SK-N-SH (cell line): Measurements from ENCODE around the gene MADD. TPM values are rescaled to one million over a fixed set of nuclear protein-coding genes. Genes with fewer than 3 reads are reported as not detected.

ENCODE experiments used
- CTCF ChIA-PET: fragments of 300-600, 350-600 bp; formaldehyde crosslinking; extraction: SDS; loops from one replicate; lab custom pipeline; 2021; lab: Yijun Ruan, JAX
- POLR2A ChIA-PET: fragments of 350-600 bp; sonication (Branson Sonifier 250); formaldehyde crosslinking; extraction: SDS; loops from one replicate; lab custom pipeline; 2020; ENCODE audit warnings: antibody characterized with exemption, inconsistent platforms; lab: Yijun Ruan, JAX
- DNase-seq: peaks from one replicate; pipeline ENCODE4 v3.0.0; 2012
- H2AFZ ChIP-seq: fragments of 200-600 bp; sonication (generic); 2 replicates; pipeline ENCODE4 v1.8.1; 2016; ENCODE audit warnings: antibody characterized with exemption, mild to moderate bottlenecking, low read depth
- H3F3A ChIP-seq: fragments of 200-600 bp; sonication (generic); replicated peaks from 2 replicates; pipeline ENCODE3; 2016; ENCODE audit warnings: antibody characterized with exemption, mild to moderate bottlenecking; ENCODE audit not compliant: insufficient read depth
- H3K27ac ChIP-seq, 2 experiments: fragments of 200-500 bp in 1 of 2; fragments of 200-600 bp in 1 of 2; sonication (Bioruptor generic) in 1 of 2; sonication (generic), shearing (Covaris generic) in 1 of 2; 2 replicates each; pipeline versions ENCODE4 v1.5.1 to v1.6.1; 2014 to 2016; ENCODE audit warnings: low read depth in 2 of 2, inconsistent platforms in 1 of 2, low read length in 1 of 2, mild to moderate bottlenecking in 1 of 2, mixed read lengths in 1 of 2
- H3K27me3 ChIP-seq: fragments of 200-600 bp; sonication (generic), shearing (Covaris generic); 2 replicates; pipeline ENCODE4 v1.6.1; 2016; ENCODE audit warnings: mixed run types; ENCODE audit not compliant: insufficient read depth
- H3K36me3 ChIP-seq, 2 experiments: fragments of 200-500 bp in 1 of 2; fragments of 200-600 bp in 1 of 2; sonication (Bioruptor generic) in 1 of 2; sonication (generic) in 1 of 2; replicated peaks in 1 of 2; 2 replicates each; pipeline versions ENCODE3 to v1.5.1; 2014 to 2016; ENCODE audit warnings: low read length in 1 of 2, mild to moderate bottlenecking in 1 of 2; ENCODE audit not compliant: insufficient read depth in 2 of 2, control insufficient read depth in 1 of 2
- H3K4me1 ChIP-seq, 2 experiments: fragments of 200-500 bp in 1 of 2; fragments of 200-600 bp in 1 of 2; sonication (Bioruptor generic) in 1 of 2; sonication (generic), shearing (Covaris generic) in 1 of 2; 2 replicates each; pipeline versions ENCODE4 v1.5.1 to v1.6.1; 2014 to 2016; ENCODE audit warnings: low read depth in 1 of 2, low read length in 1 of 2, mixed run types in 1 of 2; ENCODE audit not compliant: insufficient read depth in 2 of 2, control insufficient read depth in 1 of 2
- H3K4me2 ChIP-seq: fragments of 200-600 bp; sonication (generic), shearing (Covaris generic); 2 replicates; pipeline ENCODE4 v1.6.1; 2017; ENCODE audit warnings: mixed run types
- H3K4me3 ChIP-seq, 2 experiments: fragments of 200-500 bp in 1 of 2; fragments of 200-600 bp in 1 of 2; sonication (Bioruptor generic) in 1 of 2; sonication (generic), shearing (Covaris generic) in 1 of 2; 2 replicates each; pipeline versions ENCODE4 v1.5.1 to v1.8.1; 2014 to 2016; ENCODE audit warnings: low read depth in 2 of 2, inconsistent platforms in 1 of 2, low read length in 1 of 2, mild to moderate bottlenecking in 1 of 2, mixed read lengths in 1 of 2, moderate library complexity in 1 of 2
- H3K79me2 ChIP-seq: fragments of 200-600 bp; sonication (generic); 2 replicates; pipeline ENCODE4 v1.8.1; 2017; ENCODE audit warnings: mild to moderate bottlenecking; ENCODE audit not compliant: insufficient read depth
- H3K9ac ChIP-seq: fragments of 200-600 bp; sonication (generic); 2 replicates; pipeline ENCODE4 v1.6.1; 2017; ENCODE audit warnings: mixed run types
- H3K9me2 ChIP-seq: fragments of 200-600 bp; sonication (generic); 2 replicates; pipeline ENCODE4 v1.6.1; 2017; ENCODE audit warnings: mixed run types
- H3K9me3 ChIP-seq: fragments of 200-600 bp; sonication (generic); 2 replicates; pipeline ENCODE4 v1.6.1; 2017; ENCODE audit warnings: mixed run types, mild to moderate bottlenecking, moderate library complexity
- H4K20me1 ChIP-seq: fragments of 200-600 bp; sonication (generic); 2 replicates; pipeline ENCODE4 v1.6.1; 2017; ENCODE audit warnings: mild to moderate bottlenecking, mixed run types; ENCODE audit not compliant: insufficient read depth
- FOXJ3 ChIP-seq: sonication (generic); formaldehyde crosslinking; IDR thresholded peaks from 2 replicates; pipeline ENCODE4 v1.5.1; 2020; ENCODE audit warnings: mild to moderate bottlenecking, missing genetic modification reagents
- FOXM1 ChIP-seq: IDR thresholded peaks from 2 replicates; pipeline ENCODE4 v1.4.0; 2012; ENCODE audit warnings: low read depth, mild to moderate bottlenecking
- GABPA ChIP-seq: IDR thresholded peaks from 2 replicates; pipeline ENCODE4 v1.4.0; 2012; ENCODE audit warnings: low read depth, mild to moderate bottlenecking
- GATA2 ChIP-seq: sonication (generic); formaldehyde crosslinking; IDR thresholded peaks from 2 replicates; pipeline ENCODE4 v1.5.0; 2020; ENCODE audit warnings: mild to moderate bottlenecking, missing genetic modification reagents
- IRF3 ChIP-seq: fragments of 150-350 bp; IDR thresholded peaks from 2 replicates; pipeline ENCODE4 v1.6.1; 2016; ENCODE audit warnings: mild to moderate bottlenecking, low read depth, low read length
- JUND ChIP-seq: IDR thresholded peaks from 2 replicates; pipeline ENCODE4 v1.4.0; 2012
- MEF2A ChIP-seq: IDR thresholded peaks from 2 replicates; pipeline ENCODE4 v1.4.0; 2012; ENCODE audit warnings: low read depth, borderline replicate concordance
- PBX3 ChIP-seq: IDR thresholded peaks from 2 replicates; pipeline ENCODE4; 2012
- REST ChIP-seq: IDR thresholded peaks from 2 replicates; pipeline ENCODE4 v1.6.1; 2012; ENCODE audit warnings: mild to moderate bottlenecking, low read depth, low read length, moderate library complexity
- RFX5 ChIP-seq: IDR thresholded peaks from 2 replicates; pipeline ENCODE4 v1.6.1; 2012; ENCODE audit warnings: mild to moderate bottlenecking, improper control_type of control experiment, low read length
- RXRA ChIP-seq: IDR thresholded peaks from 2 replicates; pipeline ENCODE4 v1.4.0; 2012; ENCODE audit warnings: low read depth, mild to moderate bottlenecking, borderline replicate concordance
- SIN3A ChIP-seq: IDR thresholded peaks from 2 replicates; pipeline ENCODE4 v1.6.1; 2012; ENCODE audit warnings: low read depth, mild to moderate bottlenecking, low read length, moderate library complexity, borderline replicate concordance
- SMC3 ChIP-seq: IDR thresholded peaks from 2 replicates; pipeline ENCODE4 v1.6.1; 2012; ENCODE audit warnings: low read depth, low read length, improper control_type of control experiment
- TEAD4 ChIP-seq: IDR thresholded peaks from 2 replicates; pipeline ENCODE4 v1.4.0; 2012; ENCODE audit warnings: mild to moderate bottlenecking, borderline replicate concordance; ENCODE audit not compliant: insufficient read depth
- YY1 ChIP-seq: IDR thresholded peaks from 2 replicates; pipeline ENCODE4 v1.4.0; 2012; ENCODE audit warnings: low read depth, mild to moderate bottlenecking
- WGBS: methylation state at CpG from one replicate; pipeline ENCODE4 v1.1.6; 2017; ENCODE audit warnings: low lambda C conversion rate; 5-methylcytosine and 5-hydroxymethylcytosine counted together
- polyA plus RNA-seq, 3 experiments: library from polyadenylated mRNA; depleted of rRNA; stranded (reverse); fragments of >200 nt; gene quantifications; 2 replicates each; pipeline ENCODE4 v1.2.3, GENCODE V29; 2012
- TF ChIP-seq, protein P1 (sequence below): fragments of 200-600 bp; sonication (generic); IDR thresholded peaks from 2 replicates; pipeline ENCODE4 v1.6.1; 2017; ENCODE audit warnings: antibody characterized with exemption, mild to moderate bottlenecking, moderate library complexity

Gene MADD
- polyA plus RNA-seq, 1 of the 3 experiments (the other 2 are of a cell fraction): 16.4 TPM

DNA sequence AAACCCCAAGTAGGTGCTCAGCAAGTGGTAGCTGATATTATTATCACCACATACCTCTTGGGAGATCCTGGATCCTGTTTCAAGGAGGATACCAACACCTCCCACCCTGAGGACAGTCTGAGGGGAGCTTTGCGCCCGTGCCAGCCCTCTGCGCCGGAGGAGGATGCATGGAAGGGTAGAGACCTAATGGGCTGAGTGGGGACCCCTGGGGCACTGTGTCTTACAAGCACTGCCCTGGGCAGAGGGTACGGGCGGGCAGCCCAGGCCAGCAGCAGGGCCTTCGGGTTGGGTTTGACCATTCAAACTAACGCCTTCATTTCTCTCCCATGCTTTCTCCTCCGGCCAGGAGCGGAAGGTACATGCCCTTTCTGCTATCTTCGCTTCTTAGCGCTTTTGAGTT is 56.3 kb downstream of the MADD start (continued):
- no peak for TF ChIP-seq REST

GRCh38 chr11:47327025-47327424 is 57.1 kb downstream of the MADD start:
- Histone ChIP-seq H3K27me3 (no peaks in the 10 kb centered on the region), H3F3A (no peaks in the 10 kb centered on the region)
- TF ChIP-seq RXRA (no peak), FOXM1 (no peak), TEAD4 (no peak), PBX3 (no peak), MEF2A (no peak), SMC3 (no peak), RFX5 (no peak), GATA2 (no peak), IRF3 (no peak), FOXJ3 (no peak), GABPA (no peak), JUND (no peak), SIN3A (no peak), YY1 (no peak)
- TF ChIP-seq, protein P1, sequence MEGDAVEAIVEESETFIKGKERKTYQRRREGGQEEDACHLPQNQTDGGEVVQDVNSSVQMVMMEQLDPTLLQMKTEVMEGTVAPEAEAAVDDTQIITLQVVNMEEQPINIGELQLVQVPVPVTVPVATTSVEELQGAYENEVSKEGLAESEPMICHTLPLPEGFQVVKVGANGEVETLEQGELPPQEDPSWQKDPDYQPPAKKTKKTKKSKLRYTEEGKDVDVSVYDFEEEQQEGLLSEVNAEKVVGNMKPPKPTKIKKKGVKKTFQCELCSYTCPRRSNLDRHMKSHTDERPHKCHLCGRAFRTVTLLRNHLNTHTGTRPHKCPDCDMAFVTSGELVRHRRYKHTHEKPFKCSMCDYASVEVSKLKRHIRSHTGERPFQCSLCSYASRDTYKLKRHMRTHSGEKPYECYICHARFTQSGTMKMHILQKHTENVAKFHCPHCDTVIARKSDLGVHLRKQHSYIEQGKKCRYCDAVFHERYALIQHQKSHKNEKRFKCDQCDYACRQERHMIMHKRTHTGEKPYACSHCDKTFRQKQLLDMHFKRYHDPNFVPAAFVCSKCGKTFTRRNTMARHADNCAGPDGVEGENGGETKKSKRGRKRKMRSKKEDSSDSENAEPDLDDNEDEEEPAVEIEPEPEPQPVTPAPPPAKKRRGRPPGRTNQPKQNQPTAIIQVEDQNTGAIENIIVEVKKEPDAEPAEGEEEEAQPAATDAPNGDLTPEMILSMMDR: no peak
- TF ChIP-seq, all 33 proteins: peak for 0
- H3K9me3 ChIP-seq: no peaks in the 10 kb centered on the region
- CTCF ChIA-PET: interaction anchor here (1.1 kb wide), 1 partner anchor 27 kb away, joined by 3 read pairs; no protein-coding TSS in a partner anchor
- peak; percentile 21 for DNase-seq
- H3K9ac ChIP-seq: no peak overlapping the region
- H3K36me3 ChIP-seq: peaks cover 2 to 33% of the 10 kb centered on the region in 2 experiments
- H2AFZ ChIP-seq: no peak overlapping the region
- WGBS: 88% methylated on average over 3 of the region's 13 CpGs
- no peak overlapping the region for H3K27ac ChIP-seq
- no peaks in the 10 kb centered on the region for H4K20me1 ChIP-seq
- no peaks in the 10 kb centered on the region for H3K4me1 ChIP-seq
- H3K4me2 ChIP-seq: no peak overlapping the region
- no peaks in the 10 kb centered on the region for H3K79me2 ChIP-seq
- no peaks in the 10 kb centered on the region for H3K9me2 ChIP-seq
- no peak overlapping the region for H3K4me3 ChIP-seq
- POLR2A ChIA-PET: no interaction called here
